ENCODE results near the gene NXPH4.

NXPH4 gene

GRCh38 chr12:57216014-57216911 is at the start of gene NXPH4:
TSS of gene NXPH4 (plus strand) at chr12:57216794. CDS start at chr12:57216970, 176 bp downstream.
- no peak for DNase-seq

DNA sequence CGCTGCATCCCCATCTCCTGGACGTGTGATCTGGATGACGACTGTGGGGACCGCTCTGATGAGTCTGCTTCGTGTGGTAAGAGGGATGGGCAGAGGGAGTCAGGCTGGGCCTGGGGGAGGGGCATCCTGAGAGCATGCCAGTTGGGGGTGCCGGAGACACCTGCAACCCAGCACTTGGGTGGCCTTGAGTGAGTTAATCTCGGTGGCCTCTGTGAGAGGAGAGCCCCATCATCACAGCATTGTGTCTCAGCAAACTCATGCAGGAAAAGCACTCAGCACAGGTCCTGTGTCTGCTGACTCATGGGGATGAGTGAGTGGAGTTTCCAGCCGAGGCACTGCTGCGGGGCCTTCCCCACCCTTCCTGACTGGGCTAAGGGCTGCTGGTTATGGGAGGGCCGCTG is 49.6 kb upstream of the NXPH4 start:
- no peak for DNase-seq

- no peak for DNase-seq
These were observed 48.5 kb upstream of the NXPH4 start for GRCh38 chr12:57168058-57168457.

- no peak for DNase-seq
These were observed 47.4 kb upstream of the NXPH4 start for GRCh38 chr12:57169046-57169795.

DNA sequence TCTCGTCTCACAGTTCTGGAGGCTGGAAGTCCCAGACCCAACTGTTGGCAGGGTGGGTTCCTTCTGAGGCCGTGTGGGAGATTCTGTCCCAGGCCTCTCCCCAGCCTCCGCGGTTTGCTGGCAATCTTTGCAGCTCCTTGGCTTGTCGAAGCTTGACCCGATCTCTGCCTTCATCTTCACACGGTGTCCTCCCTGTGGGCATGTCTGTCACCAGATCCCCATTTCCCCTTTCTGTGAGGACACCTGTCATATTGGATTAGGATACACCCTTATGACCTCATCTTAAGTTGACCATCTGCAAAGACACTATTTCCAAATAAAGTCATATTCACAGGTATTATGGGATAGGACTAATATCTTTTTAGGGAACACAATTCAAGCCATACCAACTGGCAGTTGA is 46.6 kb upstream of the NXPH4 start:
- no peak for DNase-seq

DNA sequence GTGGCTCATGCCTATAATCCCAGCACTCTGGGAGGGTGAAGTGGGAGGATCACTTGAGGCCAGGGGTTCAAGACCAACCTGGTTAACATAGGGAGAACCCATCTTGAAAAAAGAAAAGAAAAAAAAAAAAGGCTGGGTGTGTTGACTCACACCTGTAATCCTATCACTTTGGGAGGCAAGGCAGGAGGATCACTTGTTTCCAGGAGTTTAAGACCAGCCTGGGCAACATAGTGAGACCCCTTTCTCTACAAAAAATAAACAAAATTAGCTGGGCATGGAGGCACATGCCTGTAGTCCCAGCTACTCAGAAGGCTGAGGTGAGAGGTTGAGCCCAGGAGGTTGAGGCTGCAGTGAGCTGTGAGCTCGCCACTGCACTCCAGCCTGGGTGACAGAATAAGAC is 46.2 kb upstream of the NXPH4 start:
- DNase-seq = no peak

DNA sequence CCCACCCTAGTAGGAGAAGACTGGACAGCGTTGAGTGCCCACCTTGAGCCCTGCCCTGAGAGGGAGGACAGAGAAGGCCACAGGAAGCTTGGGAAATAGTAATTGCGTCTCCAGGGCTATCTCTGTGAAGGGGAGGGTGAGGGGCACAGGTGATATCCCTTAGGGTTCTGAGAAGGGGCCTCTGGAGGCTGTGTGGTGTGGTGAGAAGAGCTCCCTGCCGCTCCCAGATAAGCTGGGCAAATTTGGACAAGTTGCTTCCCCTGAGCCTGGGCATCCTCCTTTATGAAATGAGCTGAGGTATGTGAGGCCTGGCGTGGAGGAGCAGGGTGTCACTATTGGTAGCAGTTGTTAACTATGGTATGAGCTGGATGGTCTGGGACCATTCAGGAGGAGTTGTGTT is 45.7 kb upstream of the NXPH4 start:
- DNase-seq = no peak

GRCh38 chr12:57171668-57172067 is 44.9 kb upstream of the NXPH4 start:
- no peak for DNase-seq

DNA sequence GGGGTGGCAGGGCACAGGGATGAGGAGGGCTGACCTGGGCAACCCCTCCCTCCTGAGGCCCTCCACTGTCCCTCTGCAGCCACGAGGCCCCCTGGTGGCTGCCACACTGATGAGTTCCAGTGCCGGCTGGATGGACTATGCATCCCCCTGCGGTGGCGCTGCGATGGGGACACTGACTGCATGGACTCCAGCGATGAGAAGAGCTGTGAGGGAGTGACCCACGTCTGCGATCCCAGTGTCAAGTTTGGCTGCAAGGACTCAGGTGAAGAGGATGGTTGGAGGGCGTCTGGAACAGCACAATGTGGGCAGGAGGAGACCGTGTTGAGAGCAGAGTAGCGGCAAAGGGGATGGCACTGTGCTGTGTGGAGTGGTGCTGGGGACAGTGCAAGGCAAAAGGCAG is 43.5 kb upstream of the NXPH4 start:
- DNase-seq = no peak

GRCh38 chr12:57173683-57174082 is 42.9 kb upstream of the NXPH4 start:
- DNase-seq = no peak

DNA sequence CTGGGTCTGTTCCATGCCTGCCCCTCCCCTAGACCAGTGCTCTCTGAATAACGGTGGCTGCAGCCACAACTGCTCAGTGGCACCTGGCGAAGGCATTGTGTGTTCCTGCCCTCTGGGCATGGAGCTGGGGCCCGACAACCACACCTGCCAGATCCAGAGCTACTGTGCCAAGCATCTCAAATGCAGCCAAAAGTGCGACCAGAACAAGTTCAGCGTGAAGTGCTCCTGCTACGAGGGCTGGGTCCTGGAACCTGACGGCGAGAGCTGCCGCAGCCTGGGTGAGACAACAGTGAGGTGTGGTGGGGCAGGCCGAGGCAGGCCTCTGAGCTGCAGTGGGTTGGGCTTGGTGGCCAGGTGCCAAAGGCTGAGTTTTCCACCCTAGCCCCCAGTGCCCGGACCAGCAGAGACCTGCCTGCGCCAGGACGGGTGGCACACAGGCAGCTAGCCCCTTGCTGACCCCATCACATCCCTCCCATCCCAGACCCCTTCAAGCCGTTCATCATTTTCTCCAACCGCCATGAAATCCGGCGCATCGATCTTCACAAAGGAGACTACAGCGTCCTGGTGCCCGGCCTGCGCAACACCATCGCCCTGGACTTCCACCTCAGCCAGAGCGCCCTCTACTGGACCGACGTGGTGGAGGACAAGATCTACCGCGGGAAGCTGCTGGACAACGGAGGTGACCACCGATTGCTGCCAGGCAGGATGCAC is 41.0 kb upstream of the NXPH4 start:
- no peak for DNase-seq

- no peak for DNase-seq
These were observed 40.5 kb upstream of the NXPH4 start for GRCh38 chr12:57176139-57176477.

- no peak for DNase-seq
These were observed 39.7 kb upstream of the NXPH4 start for GRCh38 chr12:57176846-57177245.

DNA sequence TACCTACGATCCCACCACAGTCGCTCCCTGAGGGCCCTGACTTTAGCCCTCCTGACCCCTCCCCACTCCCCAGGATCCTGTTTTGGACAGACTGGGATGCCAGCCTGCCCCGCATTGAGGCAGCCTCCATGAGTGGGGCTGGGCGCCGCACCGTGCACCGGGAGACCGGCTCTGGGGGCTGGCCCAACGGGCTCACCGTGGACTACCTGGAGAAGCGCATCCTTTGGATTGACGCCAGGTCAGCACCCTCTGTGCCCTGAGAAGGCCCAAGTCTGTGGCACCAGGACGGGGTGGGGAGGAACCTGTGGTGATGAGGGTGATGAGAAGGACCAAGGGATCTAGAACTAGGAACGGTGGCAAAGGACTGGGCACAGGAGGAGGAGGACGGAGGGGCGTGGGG is 39.2 kb upstream of the NXPH4 start:
- DNase-seq = no peak

DNA sequence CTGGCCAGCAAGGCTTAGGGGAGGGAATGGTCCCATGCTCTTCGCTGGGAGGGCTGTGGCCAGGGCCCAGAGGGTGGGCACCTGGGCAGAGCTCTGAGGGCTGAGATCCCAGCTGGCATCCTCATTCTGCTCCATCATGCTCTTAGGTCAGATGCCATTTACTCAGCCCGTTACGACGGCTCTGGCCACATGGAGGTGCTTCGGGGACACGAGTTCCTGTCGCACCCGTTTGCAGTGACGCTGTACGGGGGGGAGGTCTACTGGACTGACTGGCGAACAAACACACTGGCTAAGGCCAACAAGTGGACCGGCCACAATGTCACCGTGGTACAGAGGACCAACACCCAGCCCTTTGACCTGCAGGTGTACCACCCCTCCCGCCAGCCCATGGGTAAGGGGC is 38.4 kb upstream of the NXPH4 start:
- DNase-seq = no peak

- no peak for DNase-seq
These were observed 37.1 kb upstream of the NXPH4 start for GRCh38 chr12:57179331-57180086.

DNA sequence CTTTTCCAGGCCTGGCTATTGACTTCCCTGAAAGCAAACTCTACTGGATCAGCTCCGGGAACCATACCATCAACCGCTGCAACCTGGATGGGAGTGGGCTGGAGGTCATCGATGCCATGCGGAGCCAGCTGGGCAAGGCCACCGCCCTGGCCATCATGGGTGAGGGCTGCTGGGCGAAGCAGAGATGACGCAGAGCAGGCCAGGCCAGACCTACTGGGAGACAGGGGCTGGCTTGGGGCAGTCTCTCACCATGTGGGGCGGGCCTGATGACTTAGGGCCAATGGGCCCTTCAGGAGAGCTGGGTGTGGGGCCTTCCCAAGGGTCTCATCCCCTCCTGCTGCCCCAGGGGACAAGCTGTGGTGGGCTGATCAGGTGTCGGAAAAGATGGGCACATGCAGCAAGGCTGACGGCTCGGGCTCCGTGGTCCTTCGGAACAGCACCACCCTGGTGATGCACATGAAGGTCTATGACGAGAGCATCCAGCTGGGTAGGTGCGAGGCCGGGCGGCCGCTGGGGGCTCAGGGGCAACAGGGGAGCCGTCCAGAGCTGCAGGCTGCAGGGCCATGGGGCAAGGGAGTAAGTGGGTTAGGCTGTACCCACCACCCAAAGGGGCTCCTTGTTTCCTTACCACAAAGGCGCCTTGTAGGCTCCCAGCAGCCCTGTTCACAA is 36.1 kb upstream of the NXPH4 start:
- DNase-seq = no peak

GRCh38 chr12:57181072-57181471 is 35.5 kb upstream of the NXPH4 start:
- no peak for DNase-seq

GRCh38 chr12:57181561-57182155 is 34.9 kb upstream of the NXPH4 start:
- DNase-seq = no peak

- DNase-seq = no peak
These were observed 33.5 kb upstream of the NXPH4 start for GRCh38 chr12:57182918-57183575.

Data from cortex of kidney (tissue), 1 donor.